Tibial artery (tissue), 4 donors: ENCODE measurements around the gene FARS2.

ENCODE experiments used
- DNase-seq, 2 donors: peaks; one replicate each; pipeline ENCODE4 v3.0.0-alpha.2; 2019
- H3K27ac ChIP-seq, 2 donors: fragments of 200-600 bp; sonication (generic) in 1 of 2; 1 replicate in 1 of 2; 2 replicates in 1 of 2; pipeline ENCODE4 v1.5.1; 2018 to 2019; ENCODE audit warnings: mild to moderate bottlenecking in 1 of 2
- H3K27me3 ChIP-seq, 2 donors: fragments of 200-600 bp; sonication (generic) in 1 of 2; one replicate each; pipeline versions ENCODE4 v1.5.1 to v1.6.0; 2016 to 2019
- H3K36me3 ChIP-seq, 3 donors: fragments of 200-600 bp; sonication (generic) in 2 of 3; one replicate each; pipeline ENCODE4 v1.5.1; 2016 to 2019; ENCODE audit warnings: mild to moderate bottlenecking in 2 of 3
- H3K4me1 ChIP-seq, 4 donors: fragments of 200-600 bp; sonication (generic) in 2 of 4; 1 replicate in 3 of 4; 2 replicates in 1 of 4; pipeline ENCODE4 v1.5.1; 2016 to 2019
- H3K4me3 ChIP-seq, 2 donors: fragments of 200-600 bp; sonication (generic) in 1 of 2; 1 replicate in 1 of 2; 2 replicates in 1 of 2; pipeline ENCODE4 v1.5.1; 2018 to 2019; ENCODE audit warnings: mild to moderate bottlenecking in 2 of 2
- H3K9me3 ChIP-seq, 3 donors: fragments of 200-600 bp; sonication (generic) in 1 of 3; one replicate each; pipeline ENCODE4 v1.5.1; 2016 to 2019
- intact Hi-C: fragments of 100-400 bp; cut with DNase I; formaldehyde crosslinking; loops from one replicate; pipeline ENCODE4 v1.15.0; 2023; ENCODE audit warnings: low total_unique reads
- TF ChIP-seq, protein P1 (sequence below), 2 experiments: fragments of 200-600 bp in 1 of 2; fragments of 450-650 bp in 1 of 2; IDR thresholded peaks; one replicate each; pipeline ENCODE4 v1.5.1; 2017 to 2019; ENCODE audit warnings: antibody characterized with exemption in 2 of 2, mild to moderate bottlenecking in 1 of 2, moderate library complexity in 1 of 2

FARS2 gene

DNA sequence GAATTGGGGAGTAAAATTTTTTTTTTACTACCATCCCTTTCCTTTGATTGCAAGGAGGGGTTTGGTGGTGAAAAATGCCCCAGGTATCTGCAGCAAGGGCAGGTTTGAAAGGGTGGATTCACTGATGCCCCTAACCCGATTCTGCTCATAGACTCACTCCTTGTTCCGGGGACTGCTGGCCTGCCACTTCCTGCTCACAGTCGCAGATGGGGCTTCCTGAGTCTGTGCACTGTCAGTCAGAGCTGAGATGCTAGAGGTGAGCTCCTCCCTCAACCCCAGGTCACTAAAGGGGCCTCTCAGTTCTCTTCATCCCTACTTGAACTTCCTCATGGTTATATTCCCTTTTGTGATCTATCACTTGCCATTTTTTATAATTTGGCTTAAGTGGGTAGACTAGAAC lies 357.9 kb downstream of the FARS2 start:
- intact Hi-C loops, result no loop called here
- DNase-seq, result no peak
- H3K4me3 ChIP-seq, result no peak overlapping the region
- H3K27ac ChIP-seq, result no peak overlapping the region
- no peaks in the 10 kb centered on the region for H3K9me3 ChIP-seq
- TF ChIP-seq, protein P1, sequence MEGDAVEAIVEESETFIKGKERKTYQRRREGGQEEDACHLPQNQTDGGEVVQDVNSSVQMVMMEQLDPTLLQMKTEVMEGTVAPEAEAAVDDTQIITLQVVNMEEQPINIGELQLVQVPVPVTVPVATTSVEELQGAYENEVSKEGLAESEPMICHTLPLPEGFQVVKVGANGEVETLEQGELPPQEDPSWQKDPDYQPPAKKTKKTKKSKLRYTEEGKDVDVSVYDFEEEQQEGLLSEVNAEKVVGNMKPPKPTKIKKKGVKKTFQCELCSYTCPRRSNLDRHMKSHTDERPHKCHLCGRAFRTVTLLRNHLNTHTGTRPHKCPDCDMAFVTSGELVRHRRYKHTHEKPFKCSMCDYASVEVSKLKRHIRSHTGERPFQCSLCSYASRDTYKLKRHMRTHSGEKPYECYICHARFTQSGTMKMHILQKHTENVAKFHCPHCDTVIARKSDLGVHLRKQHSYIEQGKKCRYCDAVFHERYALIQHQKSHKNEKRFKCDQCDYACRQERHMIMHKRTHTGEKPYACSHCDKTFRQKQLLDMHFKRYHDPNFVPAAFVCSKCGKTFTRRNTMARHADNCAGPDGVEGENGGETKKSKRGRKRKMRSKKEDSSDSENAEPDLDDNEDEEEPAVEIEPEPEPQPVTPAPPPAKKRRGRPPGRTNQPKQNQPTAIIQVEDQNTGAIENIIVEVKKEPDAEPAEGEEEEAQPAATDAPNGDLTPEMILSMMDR (IDR thresholded peaks at IDR 0.05), result no peak
- H3K27me3 ChIP-seq, result no peaks in the 10 kb centered on the region
- H3K36me3 ChIP-seq, result peaks cover 0 to 5% (median 0%) of the 10 kb centered on the region in 3 donors
- H3K4me1 ChIP-seq, result peaks cover 0 to 3% (median 0%) of the 10 kb centered on the region in 4 donors

DNA sequence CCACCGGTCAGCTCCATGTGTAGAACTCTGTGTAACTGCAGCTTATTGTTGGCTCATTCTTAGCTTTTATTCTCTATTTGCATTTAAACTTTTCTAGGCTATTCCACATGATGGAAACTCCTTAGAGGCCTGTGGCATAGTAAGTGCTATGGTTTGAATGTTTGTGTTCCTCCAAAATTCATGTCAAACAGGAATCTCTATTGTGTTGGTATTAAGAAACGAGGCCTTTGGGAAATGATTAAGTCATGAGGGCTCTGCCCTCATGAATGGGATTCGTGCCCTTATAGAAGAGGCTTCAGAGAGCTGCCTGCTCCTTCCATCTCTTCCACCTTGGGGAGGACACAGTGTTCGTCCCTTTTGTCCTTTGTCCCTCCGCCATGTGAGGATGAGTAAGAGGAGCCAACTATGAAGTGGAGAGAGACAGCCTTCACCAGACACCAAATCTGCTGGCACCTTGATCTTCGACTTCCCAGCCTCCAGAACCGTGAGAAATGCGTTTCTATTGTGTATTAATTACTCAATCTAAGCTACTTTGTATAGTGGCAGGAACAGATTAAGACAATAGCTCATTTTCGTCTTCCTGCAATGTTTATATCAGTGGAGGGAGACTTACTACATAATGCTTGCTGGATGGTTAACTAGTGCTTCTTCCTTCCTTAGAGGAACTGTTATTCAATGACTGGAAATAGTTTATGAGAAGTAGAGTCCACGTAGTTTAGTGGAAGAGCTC lies 361.1 kb downstream of the FARS2 start:
- TF ChIP-seq, protein P1 (IDR thresholded peaks at IDR 0.05), result no peak

DNA sequence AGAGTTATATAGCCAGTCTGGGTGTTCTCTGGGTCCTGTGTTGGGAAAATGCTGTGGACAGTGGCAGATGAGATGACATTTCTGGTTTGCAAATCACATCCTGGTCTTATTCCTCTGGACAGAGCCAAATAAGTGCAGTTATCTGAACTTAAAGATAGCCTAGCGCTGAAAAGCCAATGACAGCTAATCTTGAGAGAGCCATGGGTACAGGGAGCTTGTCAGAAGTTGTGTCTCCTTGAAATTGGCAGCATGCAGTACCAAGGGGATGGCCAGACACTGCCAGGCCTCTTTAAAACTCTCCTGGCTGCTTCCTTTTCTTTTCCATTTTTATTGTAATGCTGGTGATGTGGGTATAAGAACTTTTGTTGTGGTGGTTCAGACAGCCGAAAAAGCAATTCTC lies 362.5 kb downstream of the FARS2 start:
- Histone ChIP-seq H3K4me1 (no peaks in the 10 kb centered on the region), H3K36me3 (peaks cover 0 to 5% (median 4%) of the 10 kb centered on the region in 3 donors), H3K9me3 (no peaks in the 10 kb centered on the region), H3K27me3 (no peaks in the 10 kb centered on the region), H3K27ac (no peak overlapping the region), H3K4me3 (no peak overlapping the region)
- intact Hi-C loops, result no loop called here
- no peak for DNase-seq
- TF ChIP-seq, protein P1 (IDR thresholded peaks at IDR 0.05), result no peak

More for the DNA sequence above, 361.1 kb downstream of the FARS2 start:
- Histone ChIP-seq H3K27me3 (no peaks in the 10 kb centered on the region), H3K4me3 (no peak overlapping the region), H3K4me1 (no peaks in the 10 kb centered on the region), H3K27ac (no peak overlapping the region), H3K36me3 (peaks cover 0 to 5% (median 4%) of the 10 kb centered on the region in 3 donors), H3K9me3 (no peaks in the 10 kb centered on the region)
- intact Hi-C loops, result no loop called here
- DNase-seq, result no peak

DNA sequence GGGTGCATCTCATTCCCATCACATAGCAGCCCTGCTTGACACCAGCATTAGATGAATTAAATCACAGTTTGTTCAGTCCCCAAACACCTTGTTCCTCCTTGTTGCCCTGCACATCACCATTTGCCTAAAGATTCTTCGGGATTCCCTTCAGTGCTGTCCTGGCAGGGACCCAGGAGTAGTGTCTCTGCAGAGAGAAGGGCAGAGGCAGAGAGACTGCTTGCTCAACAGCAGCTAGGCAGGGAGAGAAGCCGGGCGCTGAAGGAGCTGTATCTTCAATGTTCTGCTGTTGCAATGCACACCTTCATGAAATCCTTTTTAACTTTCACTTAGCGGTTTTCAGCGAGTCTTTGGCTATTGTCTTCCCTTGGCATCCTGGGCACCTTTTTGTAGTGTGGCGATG lies 362.9 kb downstream of the FARS2 start:
- intact Hi-C loops, result no loop called here
- TF ChIP-seq, protein P1 (IDR thresholded peaks at IDR 0.05), result no peak
- H3K27ac ChIP-seq, result no peak overlapping the region

DNA sequence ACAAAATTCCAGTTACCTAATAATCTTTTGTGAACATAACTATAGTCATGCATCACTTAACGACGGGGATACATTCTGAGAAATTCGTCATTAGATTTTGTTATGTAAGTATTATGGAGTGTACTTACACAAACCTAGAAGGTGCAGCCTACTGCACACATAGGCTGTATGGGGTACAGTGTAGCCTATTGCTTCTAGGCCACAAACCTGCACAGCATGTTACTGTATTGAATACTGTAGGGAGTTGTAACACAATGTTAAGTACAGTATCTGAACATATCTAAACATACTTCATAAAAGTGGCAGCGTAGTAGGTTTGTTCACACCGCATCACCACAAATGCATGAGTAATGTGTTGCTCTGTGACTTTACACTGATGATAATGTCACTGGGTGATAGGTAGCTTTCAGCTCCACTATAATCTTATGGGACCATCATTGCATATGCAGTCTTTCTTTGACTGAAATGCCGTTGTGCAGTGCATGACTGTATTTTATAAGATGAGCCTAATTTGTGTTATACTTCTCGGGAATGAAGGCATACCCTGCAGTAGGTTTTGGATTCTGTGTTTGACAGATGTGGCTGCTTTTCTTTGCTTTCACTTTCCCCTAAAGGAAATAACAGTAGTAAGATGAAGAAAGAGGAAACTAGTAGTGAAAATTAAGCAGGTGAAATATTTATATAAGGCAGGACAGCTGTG lies 365.6 kb downstream of the FARS2 start:
- Histone ChIP-seq H3K9me3 (no peaks in the 10 kb centered on the region), H3K36me3 (peaks cover 0 to 4% (median 3%) of the 10 kb centered on the region in 3 donors), H3K27me3 (no peaks in the 10 kb centered on the region), H3K4me1 (no peaks in the 10 kb centered on the region), H3K4me3 (no peak overlapping the region), H3K27ac (no peak overlapping the region)
- TF ChIP-seq, protein P1 (IDR thresholded peaks at IDR 0.05), result no peak
- intact Hi-C loops, result no loop called here
- DNase-seq, result no peak

More for the DNA sequence above, 362.9 kb downstream of the FARS2 start:
- DNase-seq, result no peak
- Histone ChIP-seq H3K9me3 (no peaks in the 10 kb centered on the region), H3K27me3 (no peaks in the 10 kb centered on the region), H3K36me3 (peaks cover 0 to 5% (median 4%) of the 10 kb centered on the region in 3 donors), H3K4me1 (no peaks in the 10 kb centered on the region), H3K4me3 (no peak overlapping the region)
